Liver (tissue), 9 donors: ENCODE data around the gene CCR6. TPM values are rescaled to one million over a fixed set of nuclear protein-coding genes. Genes with fewer than 3 reads are reported as not detected.
"Not testable (repeated sequence)": the region's sequence is repeated elsewhere in the genome, so short reads cannot be mapped to it uniquely, and the experiment has no call there.

Experiments used
- DNase-seq: peaks from one replicate; pipeline ENCODE4 v3.0.0-alpha.2; 2017; ENCODE audit warnings: low spot score
- H3K27ac ChIP-seq, 2 donors: one replicate each; pipeline ENCODE4 v1.7.0; 2013; ENCODE audit warnings: inconsistent platforms in 2 of 2, low read length in 2 of 2, control low read depth in 1 of 2, low read depth in 1 of 2, mild to moderate bottlenecking in 1 of 2
- H3K27me3 ChIP-seq, 4 donors: one replicate each; pipeline versions ENCODE4 v1.6.1 to v1.7.0; 2013; ENCODE audit warnings: low read length in 3 of 4, inconsistent platforms in 1 of 4, mild to moderate bottlenecking in 1 of 4, moderate library complexity in 1 of 4; ENCODE audit not compliant: control insufficient read depth in 4 of 4, insufficient read depth in 4 of 4
- H3K36me3 ChIP-seq, 4 donors: one replicate each; pipeline versions ENCODE4 v1.6.1 to v1.7.0; 2013; ENCODE audit warnings: low read length in 3 of 4, mild to moderate bottlenecking in 3 of 4, low read depth in 1 of 4, moderate library complexity in 1 of 4; ENCODE audit not compliant: control insufficient read depth in 4 of 4, insufficient read depth in 3 of 4
- H3K4me1 ChIP-seq, 4 donors: one replicate each; pipeline versions ENCODE4 v1.6.1 to v1.7.0; 2013; ENCODE audit warnings: low read length in 3 of 4, mild to moderate bottlenecking in 3 of 4, moderate library complexity in 1 of 4; ENCODE audit not compliant: control insufficient read depth in 4 of 4, insufficient read depth in 4 of 4
- H3K4me3 ChIP-seq, 3 donors: one replicate each; pipeline versions ENCODE4 v1.6.1 to v1.7.0; 2013; ENCODE audit warnings: low read length in 3 of 3, control low read depth in 1 of 3, low read depth in 1 of 3, mild to moderate bottlenecking in 1 of 3
- H3K9ac ChIP-seq, 2 donors: one replicate each; pipeline ENCODE4 v1.7.0; 2013; ENCODE audit warnings: low read length in 2 of 2, mild to moderate bottlenecking in 2 of 2, moderate library complexity in 2 of 2, control low read depth in 1 of 2, low read depth in 1 of 2
- H3K9me3 ChIP-seq, 4 donors: one replicate each; pipeline versions ENCODE4 v1.6.1 to v1.7.0; 2013; ENCODE audit warnings: low read length in 3 of 4; ENCODE audit not compliant: control insufficient read depth in 4 of 4
- RAD21 ChIP-seq, 2 donors: IDR thresholded peaks; 2 replicates each; pipeline ENCODE4 v1.6.1; 2016; ENCODE audit warnings: antibody characterized with exemption in 2 of 2, mild to moderate bottlenecking in 2 of 2
- WGBS: extraction: QIAGEN DNeasy Blood & Tissue Kit; methylation state at CpG from one replicate; pipeline ENCODE4 v1.1.7; 2013; 5-methylcytosine and 5-hydroxymethylcytosine counted together
- polyA plus RNA-seq, 2 donors: library from polyadenylated mRNA; stranded (reverse) in 1 of 2; unstranded in 1 of 2; fragments of 200-250 nt in 1 of 2; fragments of >200 nt in 1 of 2; fragmentation: Nextera tagmentation in 1 of 2; extraction: Ambion mirVana in 1 of 2; gene quantifications; one replicate each; pipeline versions ENCODE4 v1.2.1 to v1.2.3, GENCODE V29; 2013 to 2015
- total RNA-seq, 2 donors: library from RNA; depleted of rRNA; stranded (reverse); fragments of >200 nt; gene quantifications; one replicate each; pipeline ENCODE4 v1.2.3, GENCODE V29; 2014
- donor health status: healthy.
- donor health status: healthy.
- donor health status: healthy.
- donor health status: healthy.
- donor health status: healthy.

CCR6 gene
- total and polyA plus RNA-seq, 4 donors, result 0.02 to 8.4 TPM; not detected in 2

DNA sequence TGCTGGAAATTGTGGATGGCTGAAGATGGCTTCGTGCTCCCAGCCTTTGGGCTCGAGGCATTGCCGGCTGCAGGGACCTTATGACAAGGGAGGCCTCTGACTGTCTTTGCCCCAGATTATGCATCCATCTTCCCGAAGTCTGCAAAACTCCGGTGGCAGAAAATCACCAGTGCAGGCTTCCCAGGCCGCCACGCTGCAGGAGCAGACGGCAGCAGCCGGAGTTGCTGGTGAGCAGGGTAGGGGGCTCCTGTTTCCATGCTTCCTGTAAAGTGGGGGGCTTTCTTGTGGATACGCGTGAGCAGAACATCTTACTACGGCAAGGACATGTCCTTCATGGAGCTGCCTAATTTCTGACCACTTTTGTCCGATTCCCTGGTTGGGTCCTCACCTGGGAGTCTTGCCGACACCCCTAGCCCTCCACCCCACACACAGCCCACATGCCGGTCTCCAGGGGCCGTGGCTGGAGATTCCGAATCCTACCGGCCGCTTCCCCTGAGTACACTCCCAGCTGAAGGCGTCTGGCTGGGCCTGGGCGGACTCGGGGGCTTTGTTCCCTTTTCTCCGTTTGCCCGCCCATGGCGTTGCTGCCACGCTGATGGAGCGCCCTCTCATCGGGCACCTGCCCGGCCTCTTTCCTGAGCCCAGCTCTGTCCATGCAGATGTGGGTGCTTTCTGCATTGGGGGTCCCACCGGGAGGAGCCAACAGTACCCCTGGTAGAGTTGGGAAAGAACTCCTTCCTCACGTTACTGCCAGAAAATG lies 56.2 kb downstream of the CCR6 start:
- H3K4me3 ChIP-seq, H3K9ac ChIP-seq, H3K4me1 ChIP-seq, H3K36me3 ChIP-seq, H3K27me3 ChIP-seq, DNase-seq, H3K27ac ChIP-seq, H3K9me3 ChIP-seq: not testable (repeated sequence)
- 92% methylated on average over 24 of the region's 31 CpGs for WGBS

DNA sequence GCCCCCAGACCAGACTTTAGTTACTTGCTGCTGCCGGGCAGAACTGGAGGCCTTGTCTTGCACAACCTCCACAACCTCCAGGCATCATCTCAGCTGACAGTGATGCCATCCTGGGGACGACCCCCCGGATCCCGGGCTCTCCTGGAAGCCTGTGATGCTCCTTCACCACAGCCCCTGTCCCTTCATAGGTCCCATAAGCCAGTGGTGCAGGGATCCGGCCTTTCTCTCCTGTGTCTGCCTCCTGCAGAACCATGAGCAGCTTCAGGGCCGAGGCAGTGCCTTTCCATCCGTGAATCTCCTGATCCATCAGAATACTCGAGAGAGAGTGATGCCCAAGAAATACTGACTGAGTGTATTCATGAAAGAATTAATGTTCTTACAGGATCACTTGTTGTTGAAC lies 57.2 kb downstream of the CCR6 start:
- not testable (repeated sequence) for H3K9me3 ChIP-seq, DNase-seq, H3K4me3 ChIP-seq, H3K4me1 ChIP-seq, H3K9ac ChIP-seq, H3K27me3 ChIP-seq, H3K27ac ChIP-seq, H3K36me3 ChIP-seq
- WGBS, result 92% methylated on average over 8 of the region's 8 CpGs

- not testable (repeated sequence) for DNase-seq, H3K27ac ChIP-seq, H3K27me3 ChIP-seq, H3K9me3 ChIP-seq, H3K36me3 ChIP-seq, H3K4me3 ChIP-seq, H3K4me1 ChIP-seq, H3K9ac ChIP-seq
- 26% methylated on average over 3 of the region's 6 CpGs for WGBS
These were observed 58.5 kb downstream of the CCR6 start for GRCh38 chr6:167181351-167181750.

DNA sequence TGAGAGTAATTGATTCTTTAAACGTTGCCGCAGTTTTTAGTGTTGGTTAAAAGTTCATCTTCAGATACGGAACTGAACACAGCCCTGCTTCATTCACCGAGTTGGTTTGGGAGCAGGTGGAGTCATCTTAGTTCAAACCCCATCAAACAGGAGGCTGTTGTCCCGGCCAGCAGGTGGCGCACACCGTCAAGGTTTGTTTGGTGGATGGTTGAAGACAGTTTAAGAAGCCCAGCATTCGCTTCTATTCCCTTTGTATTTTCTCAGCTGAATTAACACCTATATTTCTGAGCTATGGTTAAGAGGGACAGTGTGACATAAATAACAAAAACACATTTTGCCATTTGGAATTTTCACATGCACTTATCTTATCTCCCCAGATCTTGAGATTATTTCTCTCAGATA lies 60.0 kb downstream of the CCR6 start:
- H3K36me3 ChIP-seq, H3K4me3 ChIP-seq, H3K27ac ChIP-seq, H3K27me3 ChIP-seq, H3K4me1 ChIP-seq, H3K9ac ChIP-seq, H3K9me3 ChIP-seq, DNase-seq: not testable (repeated sequence)
- TF ChIP-seq RAD21 (IDR thresholded peaks at IDR 0.05), result peak; percentile 41 to 52
- WGBS, result 4% methylated on average over 4 of the region's 8 CpGs

- H3K4me1 ChIP-seq, H3K4me3 ChIP-seq, DNase-seq, H3K27me3 ChIP-seq, H3K9me3 ChIP-seq, H3K9ac ChIP-seq, H3K36me3 ChIP-seq, H3K27ac ChIP-seq: not testable (repeated sequence)
- WGBS, result 79% methylated on average over 3 of the region's 3 CpGs
These were observed 62.2 kb downstream of the CCR6 start for GRCh38 chr6:167185101-167185500.

GRCh38 chr6:167187275-167187674 lies 64.4 kb downstream of the CCR6 start:
- not testable (repeated sequence) for H3K9ac ChIP-seq, H3K27me3 ChIP-seq, H3K4me1 ChIP-seq, H3K27ac ChIP-seq, H3K4me3 ChIP-seq, H3K9me3 ChIP-seq, DNase-seq, H3K36me3 ChIP-seq
- WGBS, result 82% methylated on average over 9 of the region's 9 CpGs

Other genes with a start within 250 kb of the CCR6 start
- 10 to 100 TPM; 30.4 to 37.2 TPM for gene RNASET2, start 166.5 kb upstream of the CCR6 start, total RNA-seq
- gene RNASET2, start 166.5 kb upstream of the CCR6 start, polyA plus RNA-seq, result 10 to 100 TPM; 17.7 to 19.6 TPM
- gene CEP43, start 123.7 kb upstream of the CCR6 start, total RNA-seq, result 10 to 100 TPM; 22.0 to 32.0 TPM
- gene CEP43, start 123.7 kb upstream of the CCR6 start, polyA plus RNA-seq, result 10 to 100 TPM; 12.0 to 14.0 TPM
- not detected for gene GPR31, start 34.9 kb downstream of the CCR6 start, total RNA-seq
- gene GPR31, start 34.9 kb downstream of the CCR6 start, polyA plus RNA-seq, result not detected
- gene UNC93A, start 168.2 kb downstream of the CCR6 start, total RNA-seq, result 10 to 100 TPM in 1 of 2 donors, 1 to 10 TPM in 1; 6.5 to 14.0 TPM
- gene UNC93A, start 168.2 kb downstream of the CCR6 start, polyA plus RNA-seq, result 1 to 10 TPM in 1 of 2 donors, under 1 TPM in 1; 0.79 to 2.8 TPM
- gene TTLL2, start 202.0 kb downstream of the CCR6 start, total RNA-seq, result not detected
- under 1 TPM in 1 of 2 donors, not detected in 1; 0.18 TPM for gene TTLL2, start 202.0 kb downstream of the CCR6 start, polyA plus RNA-seq